ENCODE results near the gene TRIM31.

Gene TRIM31, protein sequence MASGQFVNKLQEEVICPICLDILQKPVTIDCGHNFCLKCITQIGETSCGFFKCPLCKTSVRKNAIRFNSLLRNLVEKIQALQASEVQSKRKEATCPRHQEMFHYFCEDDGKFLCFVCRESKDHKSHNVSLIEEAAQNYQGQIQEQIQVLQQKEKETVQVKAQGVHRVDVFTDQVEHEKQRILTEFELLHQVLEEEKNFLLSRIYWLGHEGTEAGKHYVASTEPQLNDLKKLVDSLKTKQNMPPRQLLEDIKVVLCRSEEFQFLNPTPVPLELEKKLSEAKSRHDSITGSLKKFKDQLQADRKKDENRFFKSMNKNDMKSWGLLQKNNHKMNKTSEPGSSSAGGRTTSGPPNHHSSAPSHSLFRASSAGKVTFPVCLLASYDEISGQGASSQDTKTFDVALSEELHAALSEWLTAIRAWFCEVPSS

DNA sequence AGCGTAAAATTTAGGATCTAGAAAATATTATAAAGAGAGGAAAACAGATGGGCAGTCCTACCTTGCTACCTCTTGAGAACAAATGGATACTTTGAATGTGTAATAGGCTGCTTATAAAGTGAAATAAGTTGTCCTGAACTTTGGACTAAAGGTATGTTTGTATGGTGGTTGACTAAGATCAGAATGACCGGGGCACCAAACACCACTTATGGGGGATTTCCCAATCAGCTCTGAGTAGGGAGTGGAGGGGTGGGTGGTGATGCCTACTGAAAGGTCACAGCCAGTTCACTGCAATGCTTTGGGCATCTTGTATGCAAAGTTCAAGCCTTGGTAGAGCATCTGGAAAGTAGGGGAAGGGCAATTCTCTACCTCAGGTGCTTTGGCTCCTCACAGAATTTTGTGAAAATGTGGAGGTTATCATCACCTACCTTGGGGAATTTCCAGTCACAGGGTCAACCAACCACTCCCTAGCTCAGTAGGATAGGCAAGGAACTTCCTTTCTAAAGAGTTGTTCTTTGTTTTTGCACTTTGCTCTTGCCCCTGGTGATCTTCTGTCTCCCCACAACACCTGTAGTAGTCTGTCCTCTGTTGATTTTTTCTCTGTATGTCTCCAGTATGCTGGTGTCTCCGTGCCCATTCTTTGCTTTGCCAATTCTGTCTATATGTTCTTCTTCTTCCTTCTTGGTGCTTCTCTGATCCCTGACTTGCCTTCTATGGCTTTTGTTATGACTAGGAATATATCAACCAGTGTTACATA, at the start of gene TRIM31:
TRIM31 (minus strand) TSS at position 88 of the 757 bp plus-strand sequence. CDS start 285 bp downstream, outside the sequence.
- DNase-seq (ENCODE audit: low read depth), result no peak

DNA sequence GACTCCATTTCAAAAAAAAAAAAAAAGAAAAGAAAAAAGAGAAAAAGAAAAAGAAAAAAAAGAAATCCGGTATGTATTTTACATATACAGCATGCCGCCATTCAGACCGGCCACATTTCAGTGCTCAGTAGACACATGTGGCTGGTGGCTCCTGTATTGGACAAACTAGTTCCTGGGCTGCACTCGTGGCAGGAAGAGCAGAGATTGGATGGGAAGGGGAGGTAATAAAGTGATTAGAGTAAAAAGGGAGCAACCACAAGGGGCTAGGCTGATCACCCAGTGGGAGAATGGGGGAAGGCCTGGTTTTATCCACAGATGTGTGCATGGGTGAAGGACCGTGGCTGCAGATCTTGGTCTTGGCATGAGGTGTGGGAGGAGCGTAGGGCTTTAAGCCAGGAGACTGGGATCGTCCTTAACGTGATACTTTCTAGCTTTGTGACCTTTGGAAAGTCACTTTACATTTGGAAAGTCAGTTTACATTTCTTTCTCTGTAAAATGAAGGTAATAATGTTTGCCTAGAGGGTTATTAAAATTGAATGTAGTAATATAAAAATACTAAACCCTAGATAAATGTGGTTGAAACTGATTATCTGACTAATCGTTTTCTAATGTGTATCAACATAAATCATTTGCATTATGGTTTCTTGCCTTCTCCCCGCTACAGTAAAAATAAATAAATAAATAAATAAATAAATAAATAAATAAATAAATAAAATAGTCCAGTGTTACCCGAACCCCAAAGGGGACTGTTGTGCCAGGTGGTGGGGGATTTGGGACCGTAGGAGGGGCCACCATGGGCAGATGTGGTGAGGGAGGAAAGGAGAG, 49.6 kb upstream of the TRIM31 start:
- no peak for DNase-seq (ENCODE audit: low read depth)

DNA sequence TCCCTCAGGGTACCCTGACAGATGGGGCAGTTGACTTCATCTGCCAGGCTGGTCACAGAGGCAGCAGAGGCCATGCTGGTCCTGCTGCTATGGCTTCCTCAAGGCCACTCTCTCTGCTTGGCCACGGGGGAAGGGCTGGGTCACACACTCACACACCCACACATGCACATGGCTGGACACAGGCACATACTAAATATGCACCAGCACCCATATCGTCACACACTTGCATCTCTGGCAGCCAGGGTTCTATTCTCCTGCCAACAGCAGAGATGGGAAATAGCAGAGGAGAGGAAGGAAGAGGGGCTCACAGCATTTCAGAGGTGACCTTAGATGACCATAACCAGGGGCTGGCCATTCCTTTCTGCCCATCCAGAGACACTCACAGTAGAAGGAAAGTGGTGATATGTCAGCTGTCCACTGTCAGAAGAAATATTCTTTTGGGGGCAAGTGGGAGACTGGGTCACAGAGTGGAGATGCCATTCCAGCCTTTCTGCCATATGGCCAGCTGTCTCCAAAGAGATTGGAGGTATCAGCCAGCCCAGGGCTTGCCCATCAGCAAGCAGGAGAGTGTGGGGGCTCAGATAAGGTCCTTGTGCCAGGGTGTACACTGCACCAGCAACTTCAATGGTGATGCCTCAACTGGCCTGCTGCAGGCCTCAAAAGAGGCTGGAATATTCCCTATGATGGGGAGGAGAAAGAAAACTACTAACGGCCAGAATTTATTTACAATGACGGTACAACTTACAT, 48.1 kb upstream of the TRIM31 start, which contains the start of gene TRIM10:
TRIM10 (minus strand) TSS at position 427 of the 747 bp plus-strand sequence; CDS start at position 74, 353 bp downstream.
- DNase-seq (ENCODE audit: low read depth), result no peak

DNA sequence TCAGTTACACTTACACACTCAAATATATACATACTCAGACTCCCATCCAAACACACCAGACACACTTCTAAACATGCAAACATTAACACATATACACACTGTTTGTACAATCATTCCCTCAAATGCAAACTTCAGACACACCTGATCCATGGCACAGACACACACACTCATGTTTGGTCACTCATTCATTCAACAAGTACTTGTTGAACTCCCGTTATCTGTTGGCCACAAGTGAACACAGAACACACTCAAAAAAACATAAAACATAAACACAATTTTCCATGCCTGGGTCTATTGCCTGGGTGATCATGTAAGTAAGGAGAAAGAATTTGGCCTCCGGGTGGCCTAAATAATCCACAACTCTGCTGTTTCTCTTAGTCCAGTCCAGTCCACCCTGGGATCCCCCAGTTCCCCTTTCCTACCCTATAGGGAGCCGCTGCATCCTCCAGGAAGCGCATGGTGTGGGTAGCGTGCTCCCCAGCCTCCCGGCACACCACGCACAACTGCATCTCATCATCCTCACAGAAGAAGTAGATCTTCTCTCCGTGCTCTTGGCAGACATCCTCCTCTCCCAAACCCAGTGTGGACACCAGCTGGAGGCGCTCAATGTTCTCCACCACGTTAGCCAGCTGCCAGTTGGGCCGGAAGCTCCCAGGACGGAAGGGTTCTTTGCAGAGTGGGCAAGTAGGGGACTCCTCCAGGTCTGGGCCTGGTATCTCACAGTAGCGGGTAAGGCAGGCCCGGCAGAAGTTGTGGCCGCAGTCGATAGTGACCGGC, 47.3 kb upstream of the TRIM31 start:
- no peak for DNase-seq (ENCODE audit: low read depth)

DNA sequence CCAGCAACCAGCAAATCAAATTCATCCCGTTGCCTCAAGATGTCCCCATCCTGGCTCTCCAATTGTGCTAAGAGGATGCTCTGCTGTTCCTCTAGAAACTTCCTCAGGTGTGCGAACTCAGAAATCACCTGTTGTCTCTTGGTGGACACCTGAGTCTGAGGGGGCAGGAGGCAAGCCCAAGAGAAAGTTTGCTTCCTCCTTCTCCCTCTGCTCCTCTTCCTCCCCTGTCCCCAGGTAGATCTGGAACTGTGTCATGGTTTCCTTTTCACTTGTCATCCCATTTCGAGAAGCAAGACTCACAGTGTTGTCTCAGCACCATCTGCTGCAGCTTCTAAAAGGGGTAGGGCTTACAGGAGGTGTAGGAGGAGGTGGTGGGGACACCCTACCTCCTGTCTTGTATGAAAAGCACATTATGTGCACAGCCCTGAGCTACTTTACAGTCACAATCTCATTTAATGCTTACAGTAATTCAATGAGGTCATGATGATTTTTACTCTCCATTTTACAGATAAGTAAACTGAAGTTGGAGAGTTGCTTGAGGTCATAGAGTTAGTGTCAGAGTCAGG, 45.7 kb upstream of the TRIM31 start:
- no peak for DNase-seq (ENCODE audit: low read depth)

DNA sequence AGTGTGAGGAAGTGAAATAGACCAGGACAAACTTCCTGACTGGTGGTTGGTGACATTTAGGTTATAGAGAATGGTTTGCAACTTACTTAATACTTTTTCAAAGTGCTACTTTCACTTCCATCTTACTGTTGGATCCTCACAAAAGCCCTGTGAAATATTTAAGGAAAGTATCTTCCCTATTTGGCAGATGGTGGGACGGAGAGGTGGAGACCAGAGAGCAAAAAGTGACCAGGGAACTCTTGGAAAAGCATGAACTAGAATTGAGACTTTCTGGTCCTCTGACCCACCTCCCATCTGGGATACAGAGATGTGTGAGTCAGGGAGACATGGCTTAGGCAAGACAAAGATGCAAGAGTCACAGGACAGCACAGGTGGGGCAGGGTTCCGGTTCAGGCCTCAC, 45.1 kb upstream of the TRIM31 start:
- DNase-seq (ENCODE audit: low read depth), result no peak

DNA sequence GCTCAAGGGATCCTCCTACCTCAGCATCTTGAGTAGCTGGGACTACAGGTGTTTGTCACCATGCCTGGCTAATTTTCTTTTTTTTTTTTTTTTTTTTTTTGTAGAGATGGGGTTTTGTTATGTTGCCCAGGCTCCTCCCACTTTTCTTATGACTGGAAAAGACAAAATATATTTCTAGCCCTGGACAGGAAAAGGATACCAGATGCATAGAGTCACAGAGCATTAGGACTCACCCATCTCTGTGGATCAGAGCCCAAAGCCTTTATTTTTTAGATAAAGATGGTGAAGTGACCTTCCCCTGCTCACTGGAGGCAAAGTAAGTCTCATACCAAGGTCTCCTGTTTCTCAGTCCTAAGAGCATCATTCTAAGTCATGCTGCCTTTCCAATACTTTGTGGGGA, 44.7 kb upstream of the TRIM31 start:
- DNase-seq (ENCODE audit: low read depth), result no peak

DNA sequence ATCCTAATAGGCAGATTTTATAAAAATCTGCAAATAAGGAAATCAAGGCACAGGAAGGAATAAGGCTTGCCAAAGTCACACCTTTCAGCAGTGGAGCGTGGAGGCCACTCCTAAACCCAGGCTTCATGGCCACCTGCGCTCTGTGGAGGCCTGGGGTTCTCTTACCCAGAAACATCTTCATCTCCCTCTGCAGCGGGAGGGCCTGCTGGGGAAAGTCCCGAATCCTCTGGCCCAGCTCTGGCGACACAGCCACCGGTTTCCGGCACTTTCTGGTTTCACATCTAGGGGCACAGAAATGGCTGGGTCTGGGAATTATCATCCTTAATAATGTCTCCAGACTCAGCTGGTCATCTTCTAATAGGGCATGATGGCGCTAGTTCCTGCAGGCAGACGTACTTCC, 43.9 kb upstream of the TRIM31 start:
- DNase-seq (ENCODE audit: low read depth), result no peak

DNA sequence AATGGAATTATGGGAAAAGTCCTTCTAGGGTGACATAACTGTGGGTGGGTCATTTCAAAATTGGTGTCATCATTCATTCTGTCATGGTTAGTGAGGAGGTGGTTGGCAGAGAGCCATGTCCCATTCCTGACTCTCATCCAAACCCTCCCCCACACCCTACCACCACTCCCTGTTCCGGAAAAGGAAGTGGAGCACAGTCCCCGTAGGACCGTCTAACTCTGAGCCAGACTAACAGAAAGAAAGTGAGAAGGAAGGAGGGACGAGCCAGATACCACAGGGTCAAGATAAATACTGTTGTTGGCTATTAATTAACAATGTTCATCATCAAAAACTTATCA, 43.3 kb upstream of the TRIM31 start:
- DNase-seq (ENCODE audit: low read depth), result no peak

DNA sequence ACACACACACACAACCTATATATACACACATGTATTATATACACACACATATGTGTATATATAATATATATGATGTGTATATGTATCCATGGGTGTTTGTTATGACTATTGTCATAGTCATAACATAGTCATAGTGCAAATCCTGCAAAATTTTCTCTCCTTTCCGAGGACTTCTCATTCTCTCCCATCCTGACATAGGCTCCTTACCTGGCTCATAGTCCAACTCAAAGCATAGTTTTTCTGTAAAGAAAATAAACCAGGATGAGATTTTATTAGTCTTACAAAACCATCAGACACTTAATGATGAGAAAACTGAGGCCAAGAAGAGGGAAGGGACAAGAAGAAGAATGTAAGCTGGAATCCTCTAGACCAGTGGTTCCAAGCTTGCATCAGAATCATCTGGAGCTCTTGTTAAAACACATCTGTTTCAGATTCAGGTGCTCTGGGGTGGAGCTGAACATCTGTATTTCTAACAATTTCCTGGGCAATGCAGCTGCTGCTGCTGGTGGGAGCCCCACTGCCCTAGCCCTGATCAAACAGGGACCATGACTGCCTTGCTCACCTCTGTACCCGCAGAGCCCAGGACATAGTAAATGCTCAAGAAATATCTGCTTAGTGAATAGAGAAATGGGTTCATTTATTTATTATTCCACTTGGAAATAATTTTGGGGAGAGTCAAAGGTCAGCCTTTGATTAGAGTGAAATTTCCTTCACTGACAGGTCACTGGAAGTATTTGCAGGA, 42.8 kb upstream of the TRIM31 start:
- DNase-seq (ENCODE audit: low read depth), result no peak

DNA sequence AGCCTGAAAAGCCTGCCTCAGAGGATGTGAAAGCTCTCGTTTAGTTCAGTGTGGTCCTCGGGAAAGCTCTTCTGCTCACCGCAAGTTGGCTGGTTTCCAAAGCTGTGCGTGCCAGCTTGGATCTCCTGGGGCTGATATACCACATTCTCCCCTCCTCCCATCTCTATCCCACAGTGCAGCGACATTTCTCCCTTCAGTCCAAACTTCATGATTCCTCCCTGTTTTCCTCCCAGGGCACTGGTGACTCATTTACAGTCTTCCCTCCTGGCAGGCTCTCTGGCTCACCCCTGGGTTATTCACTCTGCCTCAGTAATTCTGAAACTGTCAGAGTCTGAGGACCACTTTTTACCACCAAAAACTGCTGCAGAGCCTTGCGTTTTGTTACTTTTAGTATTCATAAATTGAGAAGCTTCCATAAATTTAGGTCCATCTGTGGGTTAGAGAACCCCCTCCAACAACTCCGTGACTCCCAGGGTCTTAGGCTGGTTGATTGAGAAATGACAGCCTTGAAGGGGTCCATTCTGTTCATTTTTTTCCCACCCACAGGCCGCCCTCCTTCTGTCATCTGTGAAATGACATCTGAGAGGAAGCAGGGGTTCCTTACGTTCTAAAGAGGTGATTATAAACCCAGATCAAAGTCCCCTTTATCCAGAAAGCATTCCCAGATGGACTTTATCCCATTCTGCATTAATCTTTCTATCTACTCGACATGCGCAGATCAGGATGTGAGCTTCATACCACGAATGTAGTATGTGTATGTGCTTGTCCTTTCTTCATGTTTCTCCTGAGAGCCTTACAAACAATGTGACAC, 42.0 kb upstream of the TRIM31 start:
- no peak for DNase-seq (ENCODE audit: low read depth)

DNA sequence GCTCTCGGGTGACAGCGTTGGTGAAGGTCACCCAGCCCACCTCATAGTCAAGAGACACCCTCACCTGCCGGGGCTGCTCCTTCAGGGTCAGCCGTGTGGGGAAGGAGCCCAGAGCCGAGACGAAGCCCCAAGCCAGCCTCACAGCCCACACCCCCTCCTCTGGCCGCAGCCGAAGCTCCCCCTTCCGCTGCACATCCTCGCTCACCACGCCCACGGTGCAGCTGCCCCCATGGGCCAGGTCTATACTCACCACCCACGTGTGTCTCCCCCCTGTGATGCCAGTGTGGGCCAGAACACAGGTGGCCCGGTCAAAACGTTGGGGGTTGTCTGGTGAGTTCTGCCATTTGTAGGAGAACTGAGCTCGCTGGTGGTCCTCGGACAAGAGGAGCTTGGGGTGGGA, 41.2 kb upstream of the TRIM31 start:
- DNase-seq (ENCODE audit: low read depth), result no peak

DNA sequence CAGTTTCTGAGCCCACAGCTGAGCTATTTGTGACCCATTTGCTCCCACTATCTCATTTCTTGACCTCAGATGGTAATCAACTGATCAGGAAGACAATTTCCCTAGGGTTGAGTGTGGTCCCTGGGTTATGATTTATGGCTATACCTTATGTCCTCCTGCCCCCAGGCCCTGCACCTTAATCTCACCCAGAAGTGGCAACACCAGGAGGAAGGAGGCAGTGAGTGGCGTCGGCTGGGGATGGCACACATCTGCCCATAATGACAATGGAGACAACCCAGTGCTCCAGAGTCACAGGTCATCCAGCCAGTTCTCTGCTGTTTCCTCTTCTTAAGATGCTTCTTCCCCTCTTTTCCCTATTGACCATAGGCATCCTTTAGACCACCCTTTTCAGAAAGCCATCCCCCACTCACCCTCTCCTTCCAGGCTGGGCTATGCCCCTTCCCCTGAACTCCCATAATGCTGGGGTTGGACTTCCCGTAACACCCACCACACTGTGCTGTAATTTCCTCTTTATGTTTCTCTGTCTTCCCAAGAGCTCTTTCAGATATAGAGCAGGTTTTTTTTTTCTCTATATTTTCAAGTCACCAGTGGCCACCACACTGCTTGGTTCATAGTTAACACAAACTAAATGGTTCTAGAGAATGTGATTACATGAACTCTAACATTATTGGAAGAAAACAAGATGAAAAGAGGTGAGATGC, 40.2 kb upstream of the TRIM31 start:
- DNase-seq (ENCODE audit: low read depth), result no peak

DNA sequence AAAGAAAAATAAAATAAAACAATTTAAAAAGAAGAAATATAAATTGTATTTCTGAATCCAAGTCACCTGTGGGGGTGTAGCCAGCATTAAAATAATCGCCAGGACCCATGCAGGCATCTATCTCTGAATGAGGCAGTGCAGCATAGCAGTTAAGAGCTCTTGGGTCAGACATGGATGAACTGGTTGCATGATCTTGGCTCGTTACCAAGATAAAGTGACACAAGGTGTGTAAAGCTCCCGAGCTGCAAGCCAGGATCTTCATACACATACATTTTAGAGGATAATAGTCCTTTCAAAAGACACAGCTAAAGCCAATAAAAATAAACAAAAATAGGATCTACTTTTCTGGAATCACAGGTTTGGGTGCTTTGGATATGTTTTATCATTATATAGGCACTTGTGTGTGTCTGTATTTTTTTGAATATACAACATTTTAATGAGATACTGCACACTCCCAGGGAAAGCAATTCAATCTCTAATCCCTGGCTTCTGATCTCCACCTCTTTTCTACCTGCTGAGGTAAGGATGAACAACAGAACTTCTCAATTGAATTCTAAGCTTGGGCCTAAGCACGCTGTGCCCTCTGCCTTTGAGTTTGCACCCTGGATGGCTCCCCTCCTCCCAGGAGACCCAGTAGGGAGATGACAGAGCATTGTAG, 39.3 kb upstream of the TRIM31 start:
- DNase-seq (ENCODE audit: low read depth), result no peak

DNA sequence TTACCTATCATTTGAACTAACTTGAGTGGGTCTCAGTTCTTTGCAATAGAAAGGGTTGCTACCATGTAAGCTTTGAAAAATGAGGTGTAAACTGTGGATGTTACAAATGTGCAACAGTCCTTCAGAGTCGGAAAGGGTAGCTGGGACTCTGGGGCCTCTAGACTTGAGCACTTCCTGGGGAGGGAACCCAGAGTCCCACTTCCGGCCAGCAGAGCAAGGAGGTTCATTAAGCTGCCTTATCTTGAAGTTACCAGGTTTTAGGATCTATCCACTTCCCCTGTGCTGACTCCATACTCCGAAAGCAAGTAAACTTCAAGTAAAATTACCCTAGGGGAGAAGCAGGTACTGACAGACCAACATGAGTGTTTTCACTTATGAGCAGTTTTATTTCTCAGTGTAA, 38.7 kb upstream of the TRIM31 start:
- DNase-seq (ENCODE audit: low read depth), result no peak

DNA sequence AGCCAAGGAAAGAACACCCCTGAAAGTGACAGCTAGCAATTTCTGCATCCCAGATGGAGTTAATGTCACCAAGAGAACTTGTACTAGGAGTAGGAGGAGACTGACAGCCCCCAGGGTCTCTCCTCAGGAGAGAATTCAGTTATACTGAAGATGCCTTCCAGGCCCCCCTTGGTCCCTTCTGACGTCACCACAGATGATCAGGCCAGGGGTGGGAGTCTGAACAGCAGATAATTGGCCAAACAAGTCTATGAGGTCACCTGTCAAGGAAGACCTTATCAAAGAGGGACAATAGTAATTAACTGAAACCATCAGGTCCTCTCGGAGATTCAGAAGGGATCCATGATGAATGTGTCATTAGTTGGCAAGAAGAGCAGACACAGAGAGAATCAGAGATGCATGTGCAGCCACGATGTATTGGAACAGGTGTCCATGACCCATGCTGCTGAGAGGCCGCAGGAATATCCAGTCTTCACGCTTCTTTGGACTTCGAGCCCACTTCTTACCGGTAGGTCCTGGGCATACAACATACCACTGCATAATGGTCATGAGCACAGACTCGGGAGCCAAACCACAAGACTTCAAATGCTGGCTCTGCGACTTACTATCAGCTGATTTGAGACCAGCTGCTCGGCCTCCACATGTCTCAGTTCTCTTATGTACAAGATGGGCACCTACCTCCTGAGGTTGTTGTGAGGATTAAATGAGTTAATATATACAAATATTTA, 37.9 kb upstream of the TRIM31 start:
- no peak for DNase-seq (ENCODE audit: low read depth)

DNA sequence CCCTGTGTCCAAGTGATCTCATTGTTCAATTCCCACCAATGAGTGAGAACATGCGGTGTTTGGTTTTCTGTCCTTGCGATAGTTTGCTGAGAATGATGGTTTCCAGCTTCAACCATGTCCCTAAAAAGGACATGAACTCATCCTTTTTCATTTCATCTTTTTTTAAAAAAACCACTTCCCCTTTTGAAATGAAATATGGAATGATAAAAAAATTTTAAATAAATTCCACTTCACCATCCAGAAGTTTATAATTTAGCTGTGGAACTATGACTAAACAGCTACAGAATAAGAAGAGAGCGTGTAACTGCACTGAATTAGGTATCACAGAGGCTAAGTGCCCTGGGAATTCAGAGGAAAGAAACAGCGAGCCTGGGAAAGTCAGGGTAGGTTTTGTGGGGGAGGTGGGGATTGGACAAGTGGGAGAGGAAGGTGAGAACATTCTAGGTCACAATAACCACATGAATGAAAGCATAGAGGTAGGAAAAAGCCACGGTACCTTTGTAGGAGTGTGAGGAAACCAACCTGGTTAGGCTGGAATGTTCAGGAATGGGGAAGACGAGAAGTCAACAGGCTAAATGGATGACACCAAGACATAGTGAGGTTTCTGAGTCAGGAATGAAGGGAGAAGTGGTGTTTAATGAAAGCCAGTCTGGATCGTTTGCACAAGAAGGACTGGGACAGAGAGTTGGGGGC, 37.1 kb upstream of the TRIM31 start:
- no peak for DNase-seq (ENCODE audit: low read depth)

All from stimulated activated CD8-positive, alpha-beta memory T cell treated with anti-CD3 and anti-CD28 coated beads, Interleukin-4, amount 100 ng/mL, for 24 hours (primary cell).